22Rv1 (cell line): ENCODE data around the gene CDCP1.

Source experiments
- H3K27ac ChIP-seq: fragments of 450-650 bp; 2 replicates; pipeline ENCODE4 v1.5.1; 2017
- CTCF ChIP-seq: fragments of 450-650 bp; IDR thresholded peaks from 2 replicates; pipeline ENCODE4 v1.5.1; 2017; ENCODE audit warnings: mild to moderate bottlenecking
- ZFX ChIP-seq: fragments of 450-650 bp; IDR thresholded peaks from 2 replicates; pipeline ENCODE4 v1.6.1; 2017; ENCODE audit warnings: antibody characterized with exemption, borderline replicate concordance

Gene CDCP1

GRCh38 chr3:45105855-45106671 lies 40.1 kb downstream of the CDCP1 start:
- TF ChIP-seq CTCF (no peak), ZFX (no peak)
- H3K27ac ChIP-seq = no peak overlapping the region

DNA sequence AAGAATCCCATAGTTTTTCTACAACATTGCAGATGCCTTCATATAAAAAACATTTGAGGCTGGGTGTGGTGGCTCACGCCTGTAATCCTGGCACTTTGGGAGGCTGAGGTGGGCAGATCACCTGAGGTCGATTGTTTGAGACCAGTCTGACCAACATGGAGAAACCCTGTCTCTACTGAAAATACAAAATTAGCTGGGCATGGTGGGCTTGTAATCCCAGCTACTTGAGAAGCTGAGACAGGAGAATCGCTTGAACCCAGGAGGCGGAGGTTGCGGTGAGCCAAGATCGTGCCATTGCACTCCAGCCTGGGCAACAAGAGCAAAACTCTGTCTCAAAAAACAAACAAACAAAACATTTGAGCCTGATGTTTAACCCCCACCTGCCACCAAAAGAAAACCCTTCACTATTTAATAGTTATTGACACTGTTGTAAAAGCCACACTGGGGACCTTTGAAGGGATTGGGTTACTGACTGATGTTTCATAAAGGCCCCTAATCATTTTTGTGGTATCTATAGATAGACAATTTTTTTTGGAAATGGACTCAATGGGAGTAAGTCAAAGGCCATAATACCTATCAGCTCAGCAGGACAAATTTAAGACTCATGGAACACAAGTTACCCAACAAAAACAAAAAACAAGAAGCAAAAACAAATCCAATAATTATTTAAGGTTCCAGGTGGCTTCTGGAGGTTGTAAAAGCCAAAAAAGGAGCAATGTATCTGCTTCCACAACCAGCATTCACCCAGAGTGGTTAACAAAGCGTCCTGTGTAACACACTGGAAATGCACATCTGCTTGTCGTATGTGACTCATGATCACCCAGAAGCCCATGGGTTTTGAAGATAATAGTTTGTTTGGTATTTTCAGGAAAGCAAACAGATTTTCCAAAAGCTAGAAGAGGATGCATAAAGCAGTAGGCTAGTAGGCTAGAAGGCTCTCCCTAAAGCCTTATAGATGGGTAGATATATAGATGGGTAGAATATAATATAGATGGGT lies 41.2 kb downstream of the CDCP1 start:
- no peak for TF ChIP-seq CTCF
- TF ChIP-seq ZFX = no peak
- H3K27ac ChIP-seq = no peak overlapping the region

DNA sequence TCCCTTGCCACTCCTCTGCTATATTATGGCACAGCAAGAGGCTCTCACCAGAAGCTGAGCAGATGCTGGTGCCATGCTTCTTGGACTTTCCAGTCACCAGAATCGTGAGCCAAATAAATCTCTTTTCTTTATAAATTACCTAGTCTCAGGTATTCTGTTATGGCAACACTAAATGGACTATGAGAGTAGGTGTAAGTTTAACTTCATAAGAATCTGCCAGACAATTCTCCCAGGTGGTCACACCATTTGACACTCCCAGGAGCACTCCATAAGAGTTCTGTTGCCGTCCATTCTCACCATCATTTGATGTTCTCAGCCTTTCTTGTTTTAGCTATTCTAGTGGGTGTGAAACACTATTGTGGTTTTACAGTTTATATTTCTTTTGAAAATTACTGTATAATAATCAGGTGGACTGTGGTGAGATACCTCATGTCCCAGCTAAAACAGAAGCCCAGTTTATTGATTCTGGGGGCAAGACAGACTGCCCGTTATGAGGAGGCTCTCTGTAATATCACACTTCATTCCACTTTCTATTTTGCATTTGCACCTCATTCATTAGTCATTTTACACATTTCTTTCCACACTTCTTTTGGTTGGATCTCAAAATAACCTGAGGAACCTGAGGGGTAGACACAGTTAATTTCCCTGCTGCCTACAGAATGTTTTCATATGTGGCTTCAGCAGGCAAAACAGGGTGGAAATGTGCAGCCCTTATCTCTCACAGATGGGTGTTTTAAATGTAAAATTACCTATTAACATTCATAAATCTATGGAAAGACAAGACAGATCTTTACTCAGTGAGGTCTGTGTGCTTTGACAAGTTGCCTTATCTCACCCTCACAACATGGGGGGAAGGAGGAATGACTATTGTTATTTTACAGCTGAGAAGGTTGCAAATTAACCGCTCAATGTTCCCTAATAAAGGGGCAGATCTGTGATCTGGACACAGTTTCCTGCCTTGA lies 42.1 kb downstream of the CDCP1 start:
- TF ChIP-seq CTCF (no peak), ZFX (no peak)
- H3K27ac ChIP-seq = no peak overlapping the region

GRCh38 chr3:45103334-45103733 lies 42.8 kb downstream of the CDCP1 start:
- TF ChIP-seq CTCF (no peak), ZFX (no peak)
- no peak overlapping the region for H3K27ac ChIP-seq

DNA sequence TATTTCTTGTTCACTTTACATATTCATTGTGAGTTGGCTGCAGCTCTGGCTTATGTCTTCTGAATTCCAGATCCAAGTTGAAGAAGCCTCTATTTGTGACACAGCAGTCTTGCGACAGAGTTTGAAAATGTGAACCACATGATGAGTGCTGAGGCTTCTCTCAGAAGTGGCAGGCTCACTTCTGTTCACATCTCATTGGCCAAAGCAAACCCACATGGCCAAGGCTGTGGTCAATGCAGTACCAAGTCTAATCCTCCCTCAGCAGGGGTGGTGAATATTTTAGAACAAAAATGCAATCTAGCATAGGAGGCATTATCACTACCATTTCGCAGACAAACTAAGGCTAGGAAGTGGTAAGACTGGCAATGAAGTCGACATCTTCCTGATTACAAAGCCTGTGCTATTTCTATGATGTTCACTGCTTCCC lies 45.2 kb downstream of the CDCP1 start:
- TF ChIP-seq ZFX (no peak), CTCF (no peak)
- no peak overlapping the region for H3K27ac ChIP-seq

DNA sequence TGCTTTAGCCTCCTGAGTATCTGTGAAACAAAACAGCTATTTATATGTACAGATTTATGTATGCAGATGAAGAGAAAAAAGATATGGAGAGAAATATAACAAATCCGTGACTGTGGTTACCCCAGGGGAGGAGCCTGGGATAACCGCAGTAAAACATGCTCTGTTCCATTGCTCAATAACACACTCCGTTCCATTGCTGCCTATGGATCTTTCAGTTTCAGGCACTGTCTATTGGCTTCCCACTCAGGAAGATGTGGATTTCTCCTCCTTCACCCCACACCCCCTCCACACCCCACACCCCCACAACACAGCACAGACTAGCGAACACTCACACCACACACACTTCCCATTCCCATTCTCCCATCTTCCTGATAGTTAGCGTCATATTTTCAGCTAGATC lies 47.9 kb downstream of the CDCP1 start:
- no peak overlapping the region for H3K27ac ChIP-seq
- no peak for TF ChIP-seq ZFX
- no peak for TF ChIP-seq CTCF
